B cell (primary cell): Measurements from ENCODE around the gene FAM186B.

ENCODE experiments used
- EZH2 ChIP-seq: IDR thresholded peaks from 2 replicates; pipeline ENCODE4 v1.6.1; 2012; ENCODE audit warnings: borderline replicate concordance, low read depth, mild to moderate bottlenecking, moderate library complexity, low read length; ENCODE audit not compliant: insufficient read depth, poor library complexity, severe bottlenecking
- TF ChIP-seq, protein P1 (sequence below): fragments of 200-600 bp; IDR thresholded peaks from one replicate; pipeline ENCODE4 v1.8.0; 2022; ENCODE audit warnings: antibody characterized with exemption, mild to moderate bottlenecking

DNA sequence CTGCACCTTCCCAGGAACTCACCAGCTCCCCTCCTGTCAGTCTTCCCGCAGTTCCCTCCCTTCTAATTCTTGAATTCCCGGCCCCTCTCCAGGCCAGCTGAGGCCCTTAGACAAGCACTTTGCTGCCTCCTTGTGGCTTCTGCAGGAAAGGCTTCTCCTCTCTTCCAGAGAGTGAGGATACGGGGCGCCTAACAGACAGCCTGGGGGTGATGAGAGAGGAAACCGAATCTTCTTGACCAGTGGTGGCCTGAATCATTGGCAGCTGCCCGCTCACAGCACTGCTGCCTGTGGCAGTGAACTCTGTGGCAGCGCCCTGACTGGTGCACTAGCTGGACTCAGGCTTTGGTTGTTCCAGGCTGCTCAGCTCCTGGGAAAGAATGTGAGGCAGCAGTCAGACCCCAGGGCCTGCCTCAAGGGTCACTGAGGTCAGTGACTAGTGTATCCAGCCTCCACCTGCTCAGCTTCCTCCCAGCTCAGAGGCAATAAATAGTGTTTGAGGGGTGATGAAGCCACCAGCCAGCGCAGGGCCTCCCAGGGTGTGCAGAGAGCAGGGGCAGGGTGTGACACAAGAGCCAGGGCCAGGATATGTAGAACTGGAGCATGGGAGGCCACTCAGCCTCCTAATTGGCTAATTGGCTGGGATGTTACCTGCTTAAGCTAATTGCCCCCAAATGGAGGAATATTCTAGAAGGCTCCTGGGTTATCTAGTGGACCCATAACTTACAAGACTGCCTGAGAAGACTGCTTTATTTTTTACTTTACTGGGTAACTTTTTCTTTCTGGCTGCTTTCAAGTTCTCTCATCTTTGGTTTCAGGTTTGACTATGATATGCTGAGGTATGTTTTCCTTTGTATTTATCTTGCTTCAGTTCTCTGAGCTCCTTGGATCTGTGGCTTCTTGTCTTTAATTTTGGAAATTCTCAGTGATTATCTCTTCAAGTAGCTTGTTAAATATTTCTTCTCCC, 24.6 kb downstream of the FAM186B start:
- TF ChIP-seq, protein P1, sequence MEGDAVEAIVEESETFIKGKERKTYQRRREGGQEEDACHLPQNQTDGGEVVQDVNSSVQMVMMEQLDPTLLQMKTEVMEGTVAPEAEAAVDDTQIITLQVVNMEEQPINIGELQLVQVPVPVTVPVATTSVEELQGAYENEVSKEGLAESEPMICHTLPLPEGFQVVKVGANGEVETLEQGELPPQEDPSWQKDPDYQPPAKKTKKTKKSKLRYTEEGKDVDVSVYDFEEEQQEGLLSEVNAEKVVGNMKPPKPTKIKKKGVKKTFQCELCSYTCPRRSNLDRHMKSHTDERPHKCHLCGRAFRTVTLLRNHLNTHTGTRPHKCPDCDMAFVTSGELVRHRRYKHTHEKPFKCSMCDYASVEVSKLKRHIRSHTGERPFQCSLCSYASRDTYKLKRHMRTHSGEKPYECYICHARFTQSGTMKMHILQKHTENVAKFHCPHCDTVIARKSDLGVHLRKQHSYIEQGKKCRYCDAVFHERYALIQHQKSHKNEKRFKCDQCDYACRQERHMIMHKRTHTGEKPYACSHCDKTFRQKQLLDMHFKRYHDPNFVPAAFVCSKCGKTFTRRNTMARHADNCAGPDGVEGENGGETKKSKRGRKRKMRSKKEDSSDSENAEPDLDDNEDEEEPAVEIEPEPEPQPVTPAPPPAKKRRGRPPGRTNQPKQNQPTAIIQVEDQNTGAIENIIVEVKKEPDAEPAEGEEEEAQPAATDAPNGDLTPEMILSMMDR = peak; percentile 70
- TF ChIP-seq EZH2 = no peak
